CD4-positive, alpha-beta T cell treated with Interleukin-12 subunit alpha and Interleukin-12 subunit beta, for 1 hour (primary cell): ENCODE results near the gene CSTPP1.
A peak's percentile ranks its signal among the peaks of the same experiment; 100 is the strongest.

Experiments
- DNase-seq: peaks from one replicate; pipeline ENCODE4 v3.0.0-alpha.2; 2020

The CSTPP1 gene

DNA sequence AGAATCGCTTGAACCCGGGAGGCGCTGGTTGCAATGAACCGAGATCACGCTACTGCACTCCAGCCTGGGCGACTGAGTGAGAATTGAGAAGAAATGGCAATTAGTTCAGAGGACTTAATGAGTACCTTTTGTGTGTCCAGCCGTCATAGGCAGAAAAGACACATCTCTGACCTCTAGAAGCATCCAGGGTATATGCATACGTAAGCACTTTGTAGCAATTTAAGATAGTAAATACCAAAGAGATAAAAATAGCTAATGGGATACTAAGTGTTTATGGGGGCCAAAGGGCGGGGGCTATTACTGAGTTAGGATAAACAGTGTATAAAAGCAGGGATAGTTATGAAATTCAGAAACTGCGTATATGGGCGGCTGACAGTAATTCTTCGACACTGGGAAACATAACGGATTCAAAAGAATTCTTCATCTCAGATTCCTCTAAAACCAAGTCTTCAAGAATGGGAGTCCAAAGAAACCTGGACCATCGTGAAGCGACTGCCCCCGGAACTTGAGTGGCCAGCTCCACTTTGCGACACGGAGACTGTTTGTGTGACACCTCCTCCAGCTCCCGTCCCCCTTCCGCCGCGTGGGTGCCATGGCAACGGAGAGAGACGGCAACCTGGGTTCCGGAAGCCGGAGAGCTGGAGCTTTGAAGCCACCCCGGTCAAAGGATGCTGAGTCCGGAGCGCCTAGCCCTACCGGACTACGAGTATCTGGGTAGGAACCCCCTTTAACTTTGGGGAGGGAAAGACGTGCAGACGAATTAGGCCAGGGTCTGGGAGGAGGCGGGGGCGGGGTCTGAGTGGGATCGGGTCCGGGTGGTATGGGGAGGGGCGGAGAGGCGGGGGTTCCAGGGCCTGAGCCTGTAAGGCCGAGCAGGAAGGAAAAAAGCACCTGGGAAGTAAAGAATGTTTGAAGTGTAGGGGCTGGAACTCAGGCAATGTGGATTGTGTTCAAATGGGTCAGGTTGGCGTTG is at the start of gene CSTPP1:
Gene CSTPP1 (plus strand): TSS at position 624 of the 973 bp plus-strand sequence. CDS start 45 bp downstream, at position 669.
- DNase-seq = peak; percentile 93

GRCh38 chr11:46888636-46889035 is 47.9 kb upstream of the CSTPP1 start:
- DNase-seq = no peak

- DNase-seq = no peak
Measured at GRCh38 chr11:46889251-46889650, 47.3 kb upstream of the CSTPP1 start.

GRCh38 chr11:46889689-46890475 is 46.7 kb upstream of the CSTPP1 start:
- DNase-seq = peak; percentile 75

GRCh38 chr11:46890665-46891064 is 45.9 kb upstream of the CSTPP1 start:
- no peak for DNase-seq

GRCh38 chr11:46892109-46892508 is 44.5 kb upstream of the CSTPP1 start:
- no peak for DNase-seq

GRCh38 chr11:46892838-46893237 is 43.7 kb upstream of the CSTPP1 start:
- no peak for DNase-seq

GRCh38 chr11:46894506-46894905 is 42.1 kb upstream of the CSTPP1 start:
- DNase-seq = no peak

DNA sequence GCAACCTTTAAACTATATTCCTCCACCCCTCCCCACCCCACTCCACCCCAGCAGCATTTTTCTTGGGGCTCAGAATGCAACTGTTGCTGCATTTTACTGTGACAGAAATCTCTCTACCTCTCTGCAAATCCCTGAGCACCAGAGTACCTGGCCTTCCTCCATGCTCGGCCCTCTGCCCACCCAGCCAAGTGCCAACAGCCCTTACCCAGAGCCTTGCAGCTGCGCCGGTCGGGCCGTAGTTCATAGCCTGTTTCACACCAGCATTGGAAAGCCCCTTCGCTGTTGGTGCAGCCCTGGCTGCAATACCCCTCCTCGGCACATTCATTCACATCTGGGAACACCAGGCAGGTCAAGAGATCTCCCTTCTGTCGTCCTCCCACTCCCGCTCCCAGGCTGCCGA is 41.6 kb upstream of the CSTPP1 start:
- no peak for DNase-seq

- no peak for DNase-seq
Measured at GRCh38 chr11:46895821-46896220, 40.7 kb upstream of the CSTPP1 start.

DNA sequence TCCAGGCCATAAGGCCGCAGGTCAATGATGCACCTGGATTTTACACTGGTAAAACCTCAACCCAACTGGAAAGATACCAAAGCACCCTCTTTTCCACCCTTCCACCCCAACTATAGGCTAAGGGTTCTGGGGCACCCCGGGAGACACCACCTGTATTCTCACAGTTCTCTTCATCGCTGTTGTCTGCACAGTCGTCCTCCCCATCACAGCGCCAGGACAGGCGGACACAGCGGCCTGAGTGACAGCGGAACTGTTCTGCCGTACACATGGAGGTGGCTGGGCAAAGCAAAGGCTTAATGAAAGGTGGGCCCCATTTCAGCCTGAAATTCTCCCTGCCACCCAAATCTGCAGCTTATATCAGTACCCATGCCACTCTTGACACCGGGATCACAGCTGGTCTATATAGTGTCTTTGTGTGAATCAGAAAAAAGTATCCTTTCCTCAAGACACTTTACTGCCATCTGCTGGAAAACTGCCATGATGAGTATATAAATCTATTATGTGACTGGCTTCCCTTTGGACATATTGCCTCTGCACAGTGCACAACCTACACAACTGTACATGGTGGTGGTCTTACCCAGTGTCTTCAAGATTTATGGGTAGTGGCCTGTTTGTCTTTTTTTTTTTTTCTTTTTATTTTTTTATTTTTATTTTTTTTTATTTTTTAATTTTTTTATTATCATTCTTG is 39.7 kb upstream of the CSTPP1 start:
- peak; percentile 14 for DNase-seq

DNA sequence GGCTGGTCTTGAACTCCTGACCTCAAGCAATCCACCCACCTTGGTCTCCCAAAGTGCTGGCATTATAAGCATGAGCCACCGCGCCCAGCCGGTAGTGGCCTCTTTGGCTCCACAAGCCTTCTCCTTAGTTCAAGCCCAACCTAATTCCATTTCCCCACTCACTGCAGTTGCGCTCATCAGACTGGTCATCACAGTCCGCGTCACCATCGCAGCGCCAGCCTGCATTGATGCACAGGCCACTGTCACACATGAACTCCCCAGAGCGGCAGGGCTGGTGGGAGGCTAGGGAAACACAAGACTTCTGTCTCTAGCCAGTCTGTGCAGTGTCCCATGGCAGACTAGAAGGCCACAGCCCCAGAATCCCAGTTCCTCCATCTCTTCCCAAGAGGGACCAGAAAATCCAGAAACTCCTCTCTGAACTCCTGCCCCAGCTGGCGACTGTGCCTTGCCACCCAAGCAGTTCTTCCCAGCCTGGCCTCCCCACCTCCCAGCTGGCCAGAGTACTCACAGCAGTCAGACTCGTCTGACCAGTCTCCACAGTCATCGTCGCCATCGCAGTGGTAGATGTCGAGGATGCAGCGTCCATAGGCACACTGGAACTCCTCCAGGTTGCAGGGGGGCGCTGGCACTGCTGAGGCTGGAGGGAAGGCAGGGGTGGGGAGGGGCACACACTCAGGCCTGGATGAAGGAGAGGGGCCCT is 38.0 kb upstream of the CSTPP1 start:
- no peak for DNase-seq

GRCh38 chr11:46899501-46900025 is 37.0 kb upstream of the CSTPP1 start:
- DNase-seq = no peak

DNA sequence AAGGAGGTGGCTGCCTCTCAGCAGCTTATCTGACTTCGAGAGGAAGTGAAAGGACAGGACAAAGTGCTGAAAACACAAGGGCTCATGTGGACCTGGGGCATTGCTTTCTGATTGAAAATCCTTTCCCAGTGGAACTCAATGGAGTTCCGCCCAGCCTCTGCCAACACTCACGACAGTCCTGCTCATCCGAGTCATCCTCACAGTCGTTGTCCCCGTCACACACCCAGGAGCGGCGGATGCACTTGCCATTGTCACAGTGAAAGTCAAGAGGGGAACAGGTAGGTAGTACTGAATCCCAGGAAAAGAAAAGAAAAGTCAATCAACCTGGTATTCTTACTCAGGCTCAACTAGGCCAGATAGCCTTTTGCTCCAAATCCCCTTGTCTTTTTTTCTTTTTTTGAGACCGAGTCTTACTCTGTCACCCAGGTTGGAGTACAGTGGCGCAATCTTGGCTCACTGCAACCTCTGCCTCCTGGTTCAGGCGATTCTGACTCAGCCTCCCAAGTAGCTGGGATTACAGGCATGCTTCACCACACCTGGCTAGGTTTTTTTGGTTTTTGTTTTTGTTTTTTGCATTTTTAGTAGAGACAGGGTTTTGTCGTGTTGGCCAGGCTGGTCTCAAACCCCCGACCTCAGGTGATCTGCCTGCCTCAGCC is 36.3 kb upstream of the CSTPP1 start:
- DNase-seq = no peak

- no peak for DNase-seq
Measured at GRCh38 chr11:46901156-46901555, 35.4 kb upstream of the CSTPP1 start.

DNA sequence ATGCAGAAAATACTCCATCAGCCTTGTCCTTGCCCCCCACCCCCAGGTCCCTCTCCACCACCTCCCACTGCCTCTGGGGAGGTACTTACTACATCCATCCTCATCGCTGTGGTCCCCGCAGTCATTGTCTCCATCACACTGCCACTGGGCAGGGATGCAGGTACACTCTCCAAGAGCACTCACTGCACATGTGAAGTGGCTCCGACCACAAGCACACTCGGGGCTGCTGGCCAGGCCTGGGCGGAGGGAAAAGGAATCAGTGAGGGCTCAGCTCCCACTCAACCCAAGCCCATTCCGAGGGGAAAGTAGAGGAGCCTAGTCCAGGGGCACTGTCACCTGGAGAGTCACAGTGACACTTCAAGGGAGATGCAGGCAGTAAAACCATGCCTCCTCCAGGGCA is 33.9 kb upstream of the CSTPP1 start:
- DNase-seq = no peak

- DNase-seq = no peak
Measured at GRCh38 chr11:46903846-46904245, 32.7 kb upstream of the CSTPP1 start.

DNA sequence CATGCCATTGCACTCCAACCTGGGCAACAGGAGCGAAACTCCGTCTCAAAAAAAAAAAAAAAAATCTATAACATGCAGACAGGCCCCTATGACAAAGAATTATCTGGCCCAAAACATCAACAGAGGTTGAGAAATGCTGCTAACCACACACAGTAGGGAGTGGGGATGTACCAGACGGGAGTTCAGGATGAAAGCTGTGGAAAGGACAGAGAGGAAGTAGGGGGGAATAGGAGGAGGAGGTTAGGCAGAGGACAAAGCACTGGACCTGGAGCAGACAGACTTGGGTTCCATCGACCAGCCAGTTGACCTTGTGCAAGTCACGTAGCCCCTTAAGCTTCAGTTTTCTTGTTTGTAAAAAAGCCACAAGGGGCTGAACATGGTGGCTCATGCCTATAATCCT is 30.8 kb upstream of the CSTPP1 start:
- DNase-seq = no peak

- DNase-seq = no peak
Measured at GRCh38 chr11:46906609-46907041, 29.9 kb upstream of the CSTPP1 start.

GRCh38 chr11:46907606-46908005 is 29.0 kb upstream of the CSTPP1 start:
- no peak for DNase-seq

DNA sequence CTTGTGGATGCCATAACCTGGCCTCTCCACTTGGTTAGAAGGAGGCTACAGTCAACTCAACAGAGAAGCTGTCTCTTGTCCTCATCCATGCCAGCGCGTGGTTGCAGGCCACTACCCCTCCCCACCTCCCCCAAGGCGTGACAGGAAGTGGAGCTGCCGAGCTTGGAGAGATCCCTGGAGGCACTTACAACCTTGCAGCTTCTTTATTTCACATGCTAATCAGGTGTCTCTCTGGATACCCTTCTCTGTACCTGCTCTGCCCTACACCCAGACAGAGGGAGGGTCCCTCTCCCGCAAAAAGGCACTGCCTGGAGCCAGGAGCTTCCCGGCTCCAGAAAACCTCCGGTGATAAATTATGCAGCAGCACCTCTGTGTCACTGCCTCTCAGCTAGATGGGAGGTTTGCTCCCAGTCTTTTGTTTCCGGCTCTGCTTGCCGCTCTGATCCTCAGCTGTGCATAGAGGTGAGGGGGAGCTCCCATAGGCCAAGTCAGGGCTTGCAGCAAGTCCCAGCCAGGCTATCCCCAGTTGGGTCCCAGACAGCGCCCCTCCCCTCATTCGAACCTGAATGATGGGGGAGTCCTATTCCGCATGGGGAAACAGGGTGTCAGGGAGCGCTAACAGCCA is 23.9 kb upstream of the CSTPP1 start:
- no peak for DNase-seq
